IMR-90 (cell line): ENCODE data around the gene ST3GAL5. TPM values are rescaled to one million over a fixed set of nuclear protein-coding genes. Genes with fewer than 3 reads are reported as not detected.

Source experiments
- ATAC-seq: fragments of 200-7000 bp; cut with Tn5 transposase; 2 replicates; pipeline ENCODE4 v1.9.1; 2020; ENCODE audit warnings: low read depth, mild to moderate bottlenecking, moderate library complexity
- BruUV-seq: library from RNA; stranded (reverse); fragments of 400-500 nt; replicated peaks from 2 replicates; lab custom pipeline; 2021; lab: Mats Ljungman, UMichigan
- CTCF ChIA-PET: fragments of 300-600 bp; formaldehyde crosslinking; extraction: SDS; loops from one replicate; lab custom pipeline; 2021; ENCODE audit warnings: antibody characterized with exemption; lab: Yijun Ruan, JAX
- POLR2A ChIA-PET: fragments of 300-600 bp; sonication (Branson Sonifier 250); formaldehyde crosslinking; loops from one replicate; lab custom pipeline; 2022; ENCODE audit warnings: antibody characterized with exemption; ENCODE audit not compliant: unreplicated experiment; lab: Charles Lee
- DNase-seq: peaks from one replicate; pipeline ENCODE4 v3.0.0; 2013
- H2AFZ ChIP-seq: replicated peaks from 2 replicates; pipeline ENCODE3; 2013; ENCODE audit warnings: low read length, mild to moderate bottlenecking; ENCODE audit not compliant: poor library complexity
- H2AK5ac ChIP-seq: 2 replicates; pipeline ENCODE4 v1.6.1; 2013; ENCODE audit warnings: low read depth, low read length, inconsistent platforms
- H2AK9ac ChIP-seq: replicated peaks from 2 replicates; pipeline ENCODE3; 2013; ENCODE audit warnings: mild to moderate bottlenecking, low read depth, low read length, moderate library complexity; ENCODE audit not compliant: poor library complexity
- H2BK120ac ChIP-seq: 2 replicates; pipeline ENCODE4 v1.6.1; 2013; ENCODE audit warnings: low read depth, low read length, inconsistent platforms
- H2BK15ac ChIP-seq: 3 replicates; pipeline ENCODE4 v1.6.1; 2013; ENCODE audit warnings: low read depth, low read length, inconsistent platforms
- H2BK20ac ChIP-seq: 2 replicates; pipeline ENCODE4 v1.6.1; 2013; ENCODE audit warnings: low read depth, mild to moderate bottlenecking, inconsistent platforms, low read length, moderate library complexity
- H2BK5ac ChIP-seq: 2 replicates; pipeline ENCODE4 v1.6.1; 2013; ENCODE audit warnings: mild to moderate bottlenecking, low read depth, low read length, inconsistent platforms; ENCODE audit not compliant: poor library complexity, severe bottlenecking
- H3K14ac ChIP-seq: replicated peaks from 2 replicates; pipeline ENCODE4 v1.6.1; 2013; ENCODE audit warnings: low read depth, low read length, inconsistent platforms
- H3K18ac ChIP-seq: 2 replicates; pipeline ENCODE4 v1.6.1; 2013; ENCODE audit warnings: low read depth, low read length, control low read depth
- H3K23ac ChIP-seq: 2 replicates; pipeline ENCODE4 v1.6.1; 2013; ENCODE audit warnings: low read depth, low read length, inconsistent platforms
- H3K27ac ChIP-seq: 2 replicates; pipeline ENCODE4 v1.5.1; 2013; ENCODE audit warnings: mild to moderate bottlenecking, control low read depth, low read length; ENCODE audit not compliant: insufficient read depth
- H3K27me3 ChIP-seq: 2 replicates; pipeline ENCODE4 v1.6.1; 2013; ENCODE audit warnings: low read length; ENCODE audit not compliant: control insufficient read depth, insufficient read depth
- H3K36me3 ChIP-seq: 2 replicates; pipeline ENCODE4 v1.6.1; 2013; ENCODE audit warnings: low read length, mixed read lengths; ENCODE audit not compliant: control insufficient read depth, insufficient read depth
- H3K4ac ChIP-seq: 2 replicates; pipeline ENCODE4 v1.6.1; 2013; ENCODE audit warnings: low read depth, low read length, inconsistent platforms
- H3K4me1 ChIP-seq: 2 replicates; pipeline ENCODE4 v1.6.1; 2013; ENCODE audit warnings: low read length, mixed read lengths; ENCODE audit not compliant: control insufficient read depth, insufficient read depth
- H3K4me2 ChIP-seq: 2 replicates; pipeline ENCODE4 v1.6.1; 2013; ENCODE audit warnings: low read depth, mild to moderate bottlenecking, control low read depth, low read length, moderate library complexity
- H3K4me3 ChIP-seq: 2 replicates; pipeline ENCODE4 v1.5.1; 2013; ENCODE audit warnings: low read depth, mild to moderate bottlenecking, control low read depth, low read length, moderate library complexity; ENCODE audit not compliant: insufficient read depth
- H3K56ac ChIP-seq: 2 replicates; pipeline ENCODE4 v1.6.1; 2013; ENCODE audit warnings: low read length, inconsistent platforms; ENCODE audit not compliant: insufficient read depth; ENCODE audit errors: extremely low read depth
- H3K79me1 ChIP-seq, 2 experiments: 2 replicates each; pipeline ENCODE4 v1.6.1; 2013; ENCODE audit warnings: low read length in 2 of 2, inconsistent platforms in 1 of 2, low read depth in 1 of 2
- H3K9ac ChIP-seq: 2 replicates; pipeline ENCODE4 v1.6.1; 2013; ENCODE audit warnings: low read depth, low read length, control low read depth
- H3K9me1 ChIP-seq: 2 replicates; pipeline ENCODE4 v1.6.1; 2013; ENCODE audit warnings: low read length, inconsistent platforms; ENCODE audit not compliant: insufficient read depth
- H3K9me3 ChIP-seq: 2 replicates; pipeline ENCODE4 v1.6.1; 2013; ENCODE audit warnings: low read length; ENCODE audit not compliant: control insufficient read depth, insufficient read depth
- H4K20me1 ChIP-seq: 2 replicates; pipeline ENCODE4 v1.6.1; 2013; ENCODE audit warnings: low read length, inconsistent platforms; ENCODE audit not compliant: insufficient read depth
- H4K5ac ChIP-seq: 2 replicates; pipeline ENCODE4 v1.6.1; 2013; ENCODE audit warnings: mild to moderate bottlenecking, low read depth, low read length, control low read depth
- H4K8ac ChIP-seq, 2 experiments: 2 replicates each; pipeline ENCODE4 v1.6.1; 2013; ENCODE audit warnings: low read depth in 2 of 2, low read length in 2 of 2, control low read depth in 1 of 2, inconsistent platforms in 1 of 2
- H4K91ac ChIP-seq: 2 replicates; pipeline ENCODE4 v1.6.1; 2013; ENCODE audit warnings: low read depth, low read length, inconsistent platforms; ENCODE audit not compliant: insufficient read depth
- BHLHE40 ChIP-seq: fragments of 150-350 bp; IDR thresholded peaks from 2 replicates; pipeline ENCODE4 v1.6.1; 2016; ENCODE audit warnings: mild to moderate bottlenecking, low read depth, low read length
- CEBPB ChIP-seq: IDR thresholded peaks from 2 replicates; pipeline ENCODE4 v1.6.1; 2012; ENCODE audit warnings: low read depth, low read length, improper control_type of control experiment
- CHD1 ChIP-seq: IDR thresholded peaks from 2 replicates; pipeline ENCODE4 v1.6.1; 2012; ENCODE audit warnings: low read depth, low read length, improper control_type of control experiment
- FOS ChIP-seq: fragments of 150-350 bp; IDR thresholded peaks from 2 replicates; pipeline ENCODE4 v1.6.1; 2016; ENCODE audit warnings: low read depth, low read length
- MXI1 ChIP-seq: IDR thresholded peaks from 2 replicates; pipeline ENCODE4 v1.6.1; 2012; ENCODE audit warnings: low read depth, mild to moderate bottlenecking, low read length, moderate library complexity, borderline replicate concordance
- NFE2L2 ChIP-seq: fragments of 150-350 bp; IDR thresholded peaks from 2 replicates; pipeline ENCODE4 v1.6.1; 2016; ENCODE audit warnings: low read depth, mild to moderate bottlenecking, low read length
- POLR2A ChIP-seq: IDR thresholded peaks from 2 replicates; pipeline ENCODE4 v1.6.1; 2012; ENCODE audit warnings: mild to moderate bottlenecking, low read depth, low read length
- RFX5 ChIP-seq: IDR thresholded peaks from 2 replicates; pipeline ENCODE4 v1.8.0; 2012; ENCODE audit warnings: low read depth, mild to moderate bottlenecking, low read length, moderate library complexity
- SMC3 ChIP-seq: fragments of 150-350 bp; IDR thresholded peaks from 2 replicates; pipeline ENCODE4 v1.6.1; 2016; ENCODE audit warnings: low read depth, mild to moderate bottlenecking, antibody characterized with exemption, low read length, moderate library complexity
- WGBS, 2 experiments: methylation state at CpG; one replicate each; pipeline versions ENCODE4 v1.1.5 to v1.1.7; 2013; ENCODE audit warnings: missing lambda C conversion rate in 2 of 2; ENCODE audit not compliant: insufficient read length in 1 of 2; ENCODE audit errors: extremely low coverage in 2 of 2; 5-methylcytosine and 5-hydroxymethylcytosine counted together
- dilution Hi-C: fragments of 300-500 bp; cut with HindIII; formaldehyde crosslinking; loops from one replicate; pipeline ENCODE4 v1.14.3; 2018; ENCODE audit warnings: low sequenced_read_pairs; ENCODE audit not compliant: unreplicated experiment
- in situ Hi-C: fragments of 300-500 bp; cut with MboI; formaldehyde crosslinking; loops from 3 replicates; pipeline ENCODE4 v1.14.3; 2019; ENCODE audit warnings: low sequenced_read_pairs, inconsistent platforms, mixed read lengths
- intact Hi-C: fragments of 100-400 bp; cut with micrococcal nuclease; formaldehyde crosslinking; loops from 2 replicates; pipeline ENCODE4 v1.10.0; 2022
- polyA plus RNA-seq, 3 experiments: library from polyadenylated mRNA; depleted of rRNA; stranded (reverse); fragments of >200 nt; gene quantifications; 2 replicates each; pipeline ENCODE4 v1.2.3, GENCODE V29; 2012; ENCODE audit warnings: low replicate concordance in 1 of 3
- total RNA-seq: library from RNA; depleted of rRNA; stranded (reverse); fragments of >200 nt; gene quantifications from 2 replicates; pipeline ENCODE4 v1.2.3, GENCODE V29; 2012
- TF ChIP-seq, protein P1 (sequence below): fragments of 150-350 bp; IDR thresholded peaks from 2 replicates; pipeline ENCODE4 v1.6.1; 2016; ENCODE audit warnings: low read depth, mild to moderate bottlenecking, low read length, moderate library complexity, borderline replicate concordance

The ST3GAL5 gene
- total and polyA plus RNA-seq, 2 of the 4 experiments (the other 2 are of a cell fraction): 16.8 to 21.0 TPM

DNA sequence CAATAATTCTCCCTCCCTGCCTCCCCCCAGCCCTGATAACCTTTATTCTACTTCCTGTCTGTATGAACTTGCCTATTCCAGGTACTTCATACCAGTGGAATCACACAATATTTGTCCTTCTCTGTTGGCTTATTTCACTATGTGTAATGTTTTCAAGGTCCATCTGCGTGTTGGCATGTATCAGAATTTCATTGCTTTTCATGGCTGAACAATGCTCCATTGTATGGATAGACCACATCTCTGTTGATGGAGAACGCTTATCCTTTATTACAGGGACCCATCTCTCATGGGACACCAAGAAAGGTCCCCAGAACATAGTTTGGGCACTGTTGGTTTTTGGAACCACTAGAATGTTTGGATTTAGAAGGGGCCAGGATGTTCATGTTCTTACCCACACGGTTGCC lies 94.8 kb downstream of the ST3GAL5 start (continued):
- no peak for TF ChIP-seq RFX5
- no peak for TF ChIP-seq FOS
- TF ChIP-seq BHLHE40: no peak
- TF ChIP-seq CEBPB: no peak

DNA sequence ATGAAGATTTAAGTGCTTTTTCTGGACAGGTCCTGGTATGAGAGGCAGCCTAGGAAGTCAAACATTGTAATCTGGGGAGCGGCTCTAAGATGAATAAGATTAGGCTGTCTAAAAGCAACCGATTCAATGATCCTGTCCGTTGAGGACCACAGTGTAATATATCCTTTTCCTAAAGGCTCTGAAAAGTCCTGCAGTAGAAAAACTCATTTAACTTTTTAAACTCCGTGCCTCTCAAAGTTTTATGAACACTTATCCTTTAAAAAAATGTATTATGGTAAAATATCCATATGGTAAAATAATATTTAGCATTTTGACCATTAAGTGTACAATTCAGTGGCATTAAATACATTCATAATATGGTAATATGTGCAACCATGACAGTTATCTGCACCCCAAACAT lies 95.2 kb downstream of the ST3GAL5 start:
- no peak overlapping the region for H3K4me2 ChIP-seq
- H3K18ac ChIP-seq: no peak overlapping the region
- H4K8ac ChIP-seq: no peak overlapping the region; a peak in 1 of 4 replicates
- TF ChIP-seq CHD1 (no peak), CEBPB (no peak), POLR2A (no peak), SMC3 (no peak), MXI1 (no peak), NFE2L2 (no peak), BHLHE40 (no peak)
- TF ChIP-seq, protein P1, sequence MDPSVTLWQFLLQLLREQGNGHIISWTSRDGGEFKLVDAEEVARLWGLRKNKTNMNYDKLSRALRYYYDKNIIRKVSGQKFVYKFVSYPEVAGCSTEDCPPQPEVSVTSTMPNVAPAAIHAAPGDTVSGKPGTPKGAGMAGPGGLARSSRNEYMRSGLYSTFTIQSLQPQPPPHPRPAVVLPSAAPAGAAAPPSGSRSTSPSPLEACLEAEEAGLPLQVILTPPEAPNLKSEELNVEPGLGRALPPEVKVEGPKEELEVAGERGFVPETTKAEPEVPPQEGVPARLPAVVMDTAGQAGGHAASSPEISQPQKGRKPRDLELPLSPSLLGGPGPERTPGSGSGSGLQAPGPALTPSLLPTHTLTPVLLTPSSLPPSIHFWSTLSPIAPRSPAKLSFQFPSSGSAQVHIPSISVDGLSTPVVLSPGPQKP: no peak
- H2BK120ac ChIP-seq: 0 out of 2 replicates have a peak overlapping the region, but pooled peaks have one; percentile 97
- intact Hi-C loops (loop anchor here (2.0 kb wide), 1 partner anchor 21 kb away; no protein-coding TSS in a partner anchor), in situ Hi-C loops (no loop called here), dilution Hi-C loops (no loop called here)
- H3K9me1 ChIP-seq: peaks cover 20% of the 10 kb centered on the region
- ATAC-seq (no peak), DNase-seq (no peak)
- peaks cover 1% of the 10 kb centered on the region for H3K36me3 ChIP-seq
- no peaks in the 10 kb centered on the region for H3K27me3 ChIP-seq
- peak overlapping the region; percentile 35 for H2BK20ac ChIP-seq
- no peaks in the 10 kb centered on the region for H4K20me1 ChIP-seq
- peak overlapping the region; percentile 80; the same call in 1 of the 3 replicates for H2BK15ac ChIP-seq
- peaks cover 42% of the 10 kb centered on the region for H3K4me1 ChIP-seq
- no peak overlapping the region for H3K27ac ChIP-seq
- H3K23ac ChIP-seq: no peak overlapping the region
- ChIA-PET POLR2A (no interaction called here), CTCF (no interaction called here)
- H3K4ac ChIP-seq: peak overlapping the region; percentile 6; the same call in 1 of the 2 replicates
- no peak overlapping the region for H3K56ac ChIP-seq
- no peak overlapping the region; the same call in none of the 2 replicates for H2AK5ac ChIP-seq
- H2AK9ac ChIP-seq: no peak overlapping the region
- H2BK5ac ChIP-seq: no peak overlapping the region
- no peak overlapping the region for H4K5ac ChIP-seq
- no peak overlapping the region for H3K14ac ChIP-seq
- no peaks in the 10 kb centered on the region for H3K9me3 ChIP-seq
- no peaks in the 10 kb centered on the region for H3K79me1 ChIP-seq
- H3K9ac ChIP-seq: no peak overlapping the region
- H4K91ac ChIP-seq: no peak overlapping the region
- BruUV-seq: no TSS peak
- H2AFZ ChIP-seq: no peak overlapping the region
- H3K4me3 ChIP-seq: no peak overlapping the region
- WGBS, 2 experiments: 83% methylated on average over 2 of the region's 4 CpGs; no CpG with 5 or more reads in 1 of the 2 experiments
